ENCODE results near the gene FNDC3A.

DNA sequence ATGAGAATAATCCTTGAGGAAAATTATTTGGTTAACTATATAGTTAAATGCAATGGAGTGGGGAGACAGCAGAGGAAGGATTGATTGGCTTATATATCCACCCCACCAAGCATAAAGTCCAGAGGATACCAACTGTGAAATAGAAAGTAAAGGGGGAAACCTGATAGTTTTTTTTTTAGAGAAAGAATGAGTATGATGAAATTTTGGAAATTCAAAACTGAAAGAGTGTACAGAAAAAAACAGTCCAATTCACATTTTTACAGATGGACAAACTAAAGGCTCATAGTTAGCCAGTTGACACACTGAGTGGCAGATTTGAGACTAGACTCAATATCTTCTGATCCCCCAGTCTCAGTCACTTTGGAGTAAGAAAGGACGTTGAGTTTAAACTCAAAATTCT lies 51.1 kb downstream of the FNDC3A start:
- TF ChIP-seq, protein P1, sequence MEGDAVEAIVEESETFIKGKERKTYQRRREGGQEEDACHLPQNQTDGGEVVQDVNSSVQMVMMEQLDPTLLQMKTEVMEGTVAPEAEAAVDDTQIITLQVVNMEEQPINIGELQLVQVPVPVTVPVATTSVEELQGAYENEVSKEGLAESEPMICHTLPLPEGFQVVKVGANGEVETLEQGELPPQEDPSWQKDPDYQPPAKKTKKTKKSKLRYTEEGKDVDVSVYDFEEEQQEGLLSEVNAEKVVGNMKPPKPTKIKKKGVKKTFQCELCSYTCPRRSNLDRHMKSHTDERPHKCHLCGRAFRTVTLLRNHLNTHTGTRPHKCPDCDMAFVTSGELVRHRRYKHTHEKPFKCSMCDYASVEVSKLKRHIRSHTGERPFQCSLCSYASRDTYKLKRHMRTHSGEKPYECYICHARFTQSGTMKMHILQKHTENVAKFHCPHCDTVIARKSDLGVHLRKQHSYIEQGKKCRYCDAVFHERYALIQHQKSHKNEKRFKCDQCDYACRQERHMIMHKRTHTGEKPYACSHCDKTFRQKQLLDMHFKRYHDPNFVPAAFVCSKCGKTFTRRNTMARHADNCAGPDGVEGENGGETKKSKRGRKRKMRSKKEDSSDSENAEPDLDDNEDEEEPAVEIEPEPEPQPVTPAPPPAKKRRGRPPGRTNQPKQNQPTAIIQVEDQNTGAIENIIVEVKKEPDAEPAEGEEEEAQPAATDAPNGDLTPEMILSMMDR (conservative IDR thresholded peaks at IDR 0.05; ENCODE audit: low read depth, low read length) = no peak
- no peak for TF ChIP-seq EZH2phosphoT487 (IDR thresholded peaks at IDR 0.05; ENCODE audit: borderline replicate concordance, low read length)
